H1 (cell line): ENCODE results near the gene VARS2. TPM values are rescaled to one million over a fixed set of nuclear protein-coding genes. Genes with fewer than 3 reads are reported as not detected.

Source experiments
- EP300 ChIP-seq, 2 experiments: IDR thresholded peaks; 1 replicate in 1 of 2; 2 replicates in 1 of 2; pipeline ENCODE4 v1.6.1; 2011 to 2012; ENCODE audit warnings: low read depth in 2 of 2, low read length in 2 of 2, mild to moderate bottlenecking in 2 of 2, borderline replicate concordance in 1 of 2, inconsistent platforms in 1 of 2, moderate library complexity in 1 of 2
- GTF2F1 ChIP-seq: IDR thresholded peaks from 2 replicates; pipeline ENCODE4 v1.6.1; 2012; ENCODE audit warnings: low read depth, low read length, improper control_type of control experiment, borderline replicate concordance
- polyA plus RNA-seq, 7 experiments: library from polyadenylated mRNA; depleted of rRNA in 3 of 7; stranded (reverse) in 5 of 7; unstranded in 2 of 7; fragments of >200 nt in 5 of 7; fragments of 200-250 nt in 2 of 7; gene quantifications; 1 replicate in 5 of 7; 2 replicates in 1 of 7; 4 replicates in 1 of 7; pipeline versions ENCODE4 v1.2.1 to v1.2.3, GENCODE V29; 2011 to 2013; ENCODE audit warnings: missing spikeins in 2 of 7, mixed read lengths in 2 of 7
- total RNA-seq: library from RNA; stranded (reverse); fragmentation: NEBNext Ultra II Directional; extraction: Animal tissue kit (Norgen Biotek cat#: 25700); gene quantifications from 2 replicates; pipeline ENCODE4 v1.2.1, GENCODE V29; 2021

VARS2 gene
- total and polyA plus RNA-seq, 2 of the 8 experiments (the other 6 are each of a cell fraction or from before 2014, with no cell fraction given) = 26.8 to 47.7 TPM

- TF ChIP-seq EP300 (IDR thresholded peaks at IDR 0.05; ENCODE audit: borderline replicate concordance in 1 of 2, low read depth in 2 of 2, low read length in 2 of 2) (no peak), GTF2F1 (no peak)
Measured at GRCh38 chr6:30970946-30971345, 56.9 kb downstream of the VARS2 start (continued).
